ENCODE data around the gene PBRM1. TPM values are rescaled to one million over a fixed set of nuclear protein-coding genes. Genes with fewer than 3 reads are reported as not detected.

Gene PBRM1
- total RNA-seq, 1 experiment from 2014 or later: 74.2 TPM

DNA sequence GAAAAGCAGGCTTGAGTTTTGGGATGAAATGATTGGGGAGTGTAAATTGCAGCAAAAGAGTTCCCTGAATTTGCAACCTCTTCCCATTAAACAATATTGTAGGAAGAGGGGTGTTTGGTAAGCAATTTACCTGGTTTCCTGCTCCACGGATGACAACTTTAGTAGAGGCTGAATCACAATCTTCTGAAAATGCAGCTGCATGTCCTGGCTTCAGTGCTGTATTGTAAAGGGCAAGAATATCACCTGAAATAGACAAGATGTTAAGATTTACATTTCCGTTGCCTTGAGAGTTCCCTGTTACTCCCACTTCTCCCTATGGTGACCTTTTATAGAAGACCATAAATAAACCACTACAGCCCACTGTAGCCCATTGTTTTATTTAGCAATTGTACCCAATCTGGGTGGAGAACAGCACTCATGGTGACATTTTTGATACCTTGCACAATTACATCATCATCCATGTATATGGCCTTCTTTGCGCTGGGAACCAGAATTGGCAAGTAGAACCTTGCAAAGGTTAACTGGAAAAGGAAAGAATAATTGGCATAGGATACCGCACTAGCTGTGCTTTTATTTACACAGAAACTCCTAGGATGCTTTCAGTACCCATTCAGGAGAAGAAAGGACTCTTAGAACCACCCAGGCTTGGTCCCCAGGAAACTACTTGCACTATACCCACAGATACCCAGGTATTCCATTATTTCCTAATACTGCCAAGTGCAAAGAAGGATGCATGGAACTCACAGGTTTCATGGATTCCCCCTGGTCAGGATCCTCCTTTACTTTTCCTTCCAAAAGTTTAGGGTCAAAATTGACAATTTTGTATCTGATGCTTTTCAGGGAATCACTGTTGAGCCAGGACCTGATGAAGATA, 10.3 kb upstream of the PBRM1 start:
- H2BK20ac ChIP-seq (ENCODE audit: low read depth, low read length, poor library complexity, severe bottlenecking): no peak overlapping the region
- H3K14ac ChIP-seq (ENCODE audit: insufficient read depth, low read length): no peak overlapping the region

More for the DNA sequence above, 10.3 kb upstream of the PBRM1 start:
- H3T11ph ChIP-seq (ENCODE audit: low read length): no peak overlapping the region
- H3K27ac Mint-ChIP-seq: peak overlapping the region in 1 of 3 experiments; percentile 53; a peak in 1 of 7 replicates
- no peak overlapping the region for H2BK5ac ChIP-seq (ENCODE audit: insufficient read length, low read length)
- no peak overlapping the region for H2AFZ ChIP-seq (ENCODE audit: low read length)
- no peaks in the 10 kb centered on the region for H4K20me1 ChIP-seq (ENCODE audit: control insufficient read depth, insufficient read depth, insufficient read length)
- H4K91ac ChIP-seq (ENCODE audit: insufficient read length, low read depth, low read length): no peak overlapping the region
- H2AK5ac ChIP-seq (ENCODE audit: insufficient read length, low read length): no peak overlapping the region
- H3K27me3 ChIP-seq (ENCODE audit: insufficient read depth, low read length): no peaks in the 10 kb centered on the region
- H2BK15ac ChIP-seq (ENCODE audit: low read depth, low read length): no peak overlapping the region
- H3K36me3 Mint-ChIP-seq (ENCODE audit: insufficient read depth in 1 of 3, low read depth in 3 of 3): peaks cover 32 to 70% (median 60%) of the 10 kb centered on the region in 3 experiments; a peak in 6 of 7 replicates
- H3K4me1 ChIP-seq (ENCODE audit: insufficient read depth, low read length): no peaks in the 10 kb centered on the region
- H3K23ac ChIP-seq (ENCODE audit: insufficient read length, low read depth, low read length): no peak overlapping the region
- H4K5ac ChIP-seq (ENCODE audit: insufficient read length, low read depth, low read length): no peak overlapping the region
- no peaks in the 10 kb centered on the region for H3K27me3 Mint-ChIP-seq (ENCODE audit: low read depth)
- no CpG with 5 or more reads among the region's 4 CpGs for WGBS (ENCODE audit: extremely low coverage, insufficient read length, low lambda C conversion rate)
- H3K4me1 Mint-ChIP-seq: no peaks in the 10 kb centered on the region
- no peak overlapping the region for H3K4me2 ChIP-seq (ENCODE audit: insufficient read depth, insufficient read length, low read length)
- H3K23me2 ChIP-seq (ENCODE audit: insufficient read length, low read depth, low read length, poor library complexity, severe bottlenecking): no peaks in the 10 kb centered on the region
- H3K27ac ChIP-seq (ENCODE audit: insufficient read length, low read depth, low read length): no peak overlapping the region
- no peaks in the 10 kb centered on the region for H3K9me3 Mint-ChIP-seq
- no peak overlapping the region for H3K4me3 Mint-ChIP-seq
- H3K56ac ChIP-seq (ENCODE audit: insufficient read length, low read depth, low read length): no peak overlapping the region
- no peaks in the 10 kb centered on the region for H3K79me2 ChIP-seq (ENCODE audit: insufficient read depth, low read length)
- H3K4ac ChIP-seq (ENCODE audit: low read depth, low read length): no peak overlapping the region
- no peak overlapping the region for H3K9ac ChIP-seq (ENCODE audit: extremely low read depth, insufficient read length, low read length)
- DNase-seq: no peak
- TF ChIP-seq, protein P1, sequence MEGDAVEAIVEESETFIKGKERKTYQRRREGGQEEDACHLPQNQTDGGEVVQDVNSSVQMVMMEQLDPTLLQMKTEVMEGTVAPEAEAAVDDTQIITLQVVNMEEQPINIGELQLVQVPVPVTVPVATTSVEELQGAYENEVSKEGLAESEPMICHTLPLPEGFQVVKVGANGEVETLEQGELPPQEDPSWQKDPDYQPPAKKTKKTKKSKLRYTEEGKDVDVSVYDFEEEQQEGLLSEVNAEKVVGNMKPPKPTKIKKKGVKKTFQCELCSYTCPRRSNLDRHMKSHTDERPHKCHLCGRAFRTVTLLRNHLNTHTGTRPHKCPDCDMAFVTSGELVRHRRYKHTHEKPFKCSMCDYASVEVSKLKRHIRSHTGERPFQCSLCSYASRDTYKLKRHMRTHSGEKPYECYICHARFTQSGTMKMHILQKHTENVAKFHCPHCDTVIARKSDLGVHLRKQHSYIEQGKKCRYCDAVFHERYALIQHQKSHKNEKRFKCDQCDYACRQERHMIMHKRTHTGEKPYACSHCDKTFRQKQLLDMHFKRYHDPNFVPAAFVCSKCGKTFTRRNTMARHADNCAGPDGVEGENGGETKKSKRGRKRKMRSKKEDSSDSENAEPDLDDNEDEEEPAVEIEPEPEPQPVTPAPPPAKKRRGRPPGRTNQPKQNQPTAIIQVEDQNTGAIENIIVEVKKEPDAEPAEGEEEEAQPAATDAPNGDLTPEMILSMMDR (conservative IDR thresholded peaks at IDR 0.05): no peak
- H2BK120ac ChIP-seq (ENCODE audit: low read depth, low read length, poor library complexity, severe bottlenecking): no peak overlapping the region
- H4K8ac ChIP-seq (replicated peaks; ENCODE audit: insufficient read length, low read depth, low read length): no peak overlapping the region
- H2BK12ac ChIP-seq (ENCODE audit: insufficient read length, low read depth, low read length): no peak overlapping the region
- H3K79me1 ChIP-seq (ENCODE audit: insufficient read depth, low read depth, low read length, poor library complexity, severe bottlenecking): no peaks in the 10 kb centered on the region
- no peak overlapping the region for H3K18ac ChIP-seq (ENCODE audit: insufficient read length, low read depth, low read length)
- no peaks in the 10 kb centered on the region for H3K9me3 ChIP-seq (ENCODE audit: control insufficient read depth, low read depth, low read length)

All from H9 (cell line).